Peyer's patch (tissue), 4 donors: ENCODE data around the gene CD6. TPM values are rescaled to one million over a fixed set of nuclear protein-coding genes. Genes with fewer than 3 reads are reported as not detected.

ENCODE experiments used
- DNase-seq, 3 donors: peaks; one replicate each; pipeline ENCODE4 v3.0.0-alpha.2; 2017 to 2019
- H3K27ac ChIP-seq, 4 donors: fragments of 200-600 bp; sonication (generic); one replicate each; pipeline ENCODE4 v1.5.1; 2016 to 2019
- H3K27me3 ChIP-seq, 2 donors: fragments of 200-600 bp; sonication (generic); one replicate each; pipeline ENCODE4 v1.5.1; 2019
- H3K36me3 ChIP-seq, 3 donors: fragments of 200-600 bp; sonication (generic); one replicate each; pipeline ENCODE4 v1.5.1; 2016 to 2019
- H3K4me1 ChIP-seq, 4 donors: fragments of 200-600 bp; sonication (generic); one replicate each; pipeline ENCODE4 v1.5.1; 2016 to 2019
- H3K4me3 ChIP-seq, 4 donors: fragments of 200-600 bp; sonication (generic); 1 replicate in 3 of 4; 2 replicates in 1 of 4; pipeline ENCODE4 v1.5.1; 2016 to 2019; ENCODE audit warnings: mild to moderate bottlenecking in 1 of 4
- H3K9me3 ChIP-seq, 4 donors: fragments of 200-600 bp; sonication (generic); one replicate each; pipeline ENCODE4 v1.5.1; 2016 to 2019; ENCODE audit warnings: mild to moderate bottlenecking in 1 of 4
- POLR2A ChIP-seq, 2 donors: fragments of 450-650 bp; IDR thresholded peaks; one replicate each; pipeline ENCODE4 v1.5.1; 2017; ENCODE audit warnings: antibody characterized with exemption in 2 of 2, mild to moderate bottlenecking in 2 of 2, moderate library complexity in 2 of 2
- total RNA-seq, 4 donors: library from RNA; depleted of rRNA; stranded (reverse); fragments of >200 nt; gene quantifications; one replicate each; pipeline ENCODE4 v1.1.0, GENCODE V29; 2016
- TF ChIP-seq, protein P1 (sequence below), 6 experiments: fragments of 450-650 bp in 4 of 6; fragments of 200-600 bp in 2 of 6; sonication (generic) in 1 of 6; IDR thresholded peaks; one replicate each; pipeline ENCODE4 v1.5.1; 2017 to 2019; ENCODE audit warnings: antibody characterized with exemption in 6 of 6, mild to moderate bottlenecking in 3 of 6, moderate library complexity in 1 of 6

Gene CD6
- total RNA-seq, 4 donors from 2014 or later, result 3.3 to 15.7 (median 4.7) TPM

DNA sequence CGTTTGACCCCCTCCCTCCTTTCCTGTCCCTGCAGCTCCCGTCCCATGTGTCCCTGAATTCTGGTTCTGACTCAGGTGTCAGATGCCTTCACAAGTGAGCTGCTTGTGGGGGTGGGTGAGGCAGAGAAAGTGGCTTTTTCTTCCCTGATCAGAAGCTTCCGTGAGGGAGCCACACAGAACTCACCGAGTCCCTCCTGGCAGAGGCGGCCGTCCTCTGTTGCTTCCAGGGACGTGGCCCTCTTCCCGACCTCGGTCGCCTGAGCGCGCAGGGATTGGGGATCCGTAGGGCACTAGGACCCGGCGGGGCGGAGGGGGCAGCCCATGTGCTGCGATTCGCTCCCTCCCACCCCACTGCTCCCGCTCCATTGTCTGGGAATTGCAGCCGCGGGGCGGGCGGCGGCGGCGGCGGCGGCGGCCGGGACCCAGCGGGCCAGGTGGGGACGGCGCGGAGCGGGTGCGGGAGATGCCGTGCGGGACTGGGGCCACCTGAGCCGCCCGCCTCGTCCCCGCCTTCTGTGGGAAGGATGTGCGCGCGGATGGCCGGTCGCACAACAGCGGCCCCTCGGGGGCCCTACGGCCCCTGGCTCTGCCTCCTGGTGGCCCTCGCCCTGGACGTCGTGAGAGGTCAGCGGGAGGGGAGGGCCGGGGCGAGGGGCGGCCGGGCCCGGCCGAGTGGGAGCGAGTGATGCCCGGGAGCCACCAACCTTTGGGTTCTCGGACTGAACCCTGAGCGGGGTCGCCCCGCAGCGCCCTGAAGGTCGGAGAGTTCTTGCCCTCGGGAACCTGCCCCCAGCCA, 47.2 kb upstream of the CD6 start, which contains the start of gene TMEM132A:
Gene TMEM132A (plus strand): TSS at position 351 of the 796 bp plus-strand sequence. CDS start 174 bp downstream, at position 525.
- Histone ChIP-seq H3K27ac (peak within 1 kb of the TSS in 1 of 4 donors; percentile 70), H3K9me3 (no peaks in the 10 kb centered on the region), H3K27me3 (peaks cover 0 to 10% of the 10 kb centered on the region in 2 donors), H3K4me3 (peak within 1 kb of the TSS; percentile 50 to 80 (median 74)), H3K36me3 (peaks cover 0 to 36% (median 0%) of the 10 kb centered on the region in 3 donors), H3K4me1 (peaks cover 2 to 23% (median 9%) of the 10 kb centered on the region in 4 donors)
- TF ChIP-seq, protein P1, sequence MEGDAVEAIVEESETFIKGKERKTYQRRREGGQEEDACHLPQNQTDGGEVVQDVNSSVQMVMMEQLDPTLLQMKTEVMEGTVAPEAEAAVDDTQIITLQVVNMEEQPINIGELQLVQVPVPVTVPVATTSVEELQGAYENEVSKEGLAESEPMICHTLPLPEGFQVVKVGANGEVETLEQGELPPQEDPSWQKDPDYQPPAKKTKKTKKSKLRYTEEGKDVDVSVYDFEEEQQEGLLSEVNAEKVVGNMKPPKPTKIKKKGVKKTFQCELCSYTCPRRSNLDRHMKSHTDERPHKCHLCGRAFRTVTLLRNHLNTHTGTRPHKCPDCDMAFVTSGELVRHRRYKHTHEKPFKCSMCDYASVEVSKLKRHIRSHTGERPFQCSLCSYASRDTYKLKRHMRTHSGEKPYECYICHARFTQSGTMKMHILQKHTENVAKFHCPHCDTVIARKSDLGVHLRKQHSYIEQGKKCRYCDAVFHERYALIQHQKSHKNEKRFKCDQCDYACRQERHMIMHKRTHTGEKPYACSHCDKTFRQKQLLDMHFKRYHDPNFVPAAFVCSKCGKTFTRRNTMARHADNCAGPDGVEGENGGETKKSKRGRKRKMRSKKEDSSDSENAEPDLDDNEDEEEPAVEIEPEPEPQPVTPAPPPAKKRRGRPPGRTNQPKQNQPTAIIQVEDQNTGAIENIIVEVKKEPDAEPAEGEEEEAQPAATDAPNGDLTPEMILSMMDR (IDR thresholded peaks at IDR 0.05), result no peak
- TF ChIP-seq POLR2A (IDR thresholded peaks at IDR 0.05), result no peak
- DNase-seq, result peak; percentile 46 to 78 (median 77)

DNA sequence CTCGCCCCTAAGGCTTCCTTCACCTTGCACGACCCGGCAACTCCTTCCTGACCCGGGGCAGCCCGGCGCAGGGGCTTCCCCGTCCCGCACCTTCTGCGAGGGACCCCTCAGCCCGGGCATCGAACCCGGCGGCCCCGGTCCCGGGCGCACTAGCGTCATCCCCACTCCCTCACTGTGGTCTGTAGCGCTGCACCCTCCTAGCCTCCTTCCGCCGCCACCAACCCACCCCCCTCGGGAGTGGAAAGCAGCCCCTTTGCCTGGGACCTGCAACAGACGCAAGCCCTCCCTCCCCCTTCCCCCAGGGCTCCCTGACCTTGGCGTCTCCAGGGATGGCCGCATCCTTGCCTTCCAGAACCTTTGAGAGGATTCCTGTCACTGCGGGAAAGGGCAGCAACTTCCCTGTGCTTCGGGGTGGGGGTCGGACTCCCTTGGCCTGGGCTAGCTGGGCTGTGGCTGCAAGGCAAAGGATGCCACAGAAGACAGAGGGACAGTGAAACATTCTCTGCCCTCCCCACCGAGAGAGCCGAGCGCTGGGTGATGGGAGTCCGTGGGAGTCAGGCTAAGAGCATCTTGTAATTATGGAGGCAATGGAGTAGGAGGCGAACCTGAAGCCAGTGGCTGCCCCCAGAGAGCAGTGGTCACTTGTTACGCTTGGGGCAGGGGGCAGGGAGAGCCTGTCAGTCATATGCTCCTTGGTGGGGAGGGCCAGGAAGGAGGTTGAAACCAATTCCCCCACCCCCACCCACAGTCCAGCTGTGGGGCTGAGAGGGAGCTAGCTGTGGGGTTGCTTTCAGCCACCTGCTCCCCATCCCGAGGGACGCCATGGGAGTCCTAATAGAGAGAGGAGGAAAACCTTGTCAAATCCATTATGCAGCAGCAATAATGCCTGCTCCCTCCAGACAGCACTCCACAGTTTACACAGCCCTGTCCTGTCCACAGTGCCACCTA, 46.3 kb upstream of the CD6 start:
- H3K36me3 ChIP-seq, result peaks cover 0 to 29% (median 0%) of the 10 kb centered on the region in 3 donors
- peaks cover 0 to 10% of the 10 kb centered on the region in 2 donors for H3K27me3 ChIP-seq
- H3K4me1 ChIP-seq, result peaks cover 0 to 23% (median 7%) of the 10 kb centered on the region in 4 donors
- H3K9me3 ChIP-seq, result no peaks in the 10 kb centered on the region
- H3K27ac ChIP-seq, result peak overlapping the region in 1 of 4 donors; percentile 70
- peak in 1 of 3 donors; percentile 44 for DNase-seq
- TF ChIP-seq POLR2A (IDR thresholded peaks at IDR 0.05), result no peak
- TF ChIP-seq, protein P1 (IDR thresholded peaks at IDR 0.05), result no peak
- H3K4me3 ChIP-seq, result peak overlapping the region; percentile 50 to 80 (median 74)

DNA sequence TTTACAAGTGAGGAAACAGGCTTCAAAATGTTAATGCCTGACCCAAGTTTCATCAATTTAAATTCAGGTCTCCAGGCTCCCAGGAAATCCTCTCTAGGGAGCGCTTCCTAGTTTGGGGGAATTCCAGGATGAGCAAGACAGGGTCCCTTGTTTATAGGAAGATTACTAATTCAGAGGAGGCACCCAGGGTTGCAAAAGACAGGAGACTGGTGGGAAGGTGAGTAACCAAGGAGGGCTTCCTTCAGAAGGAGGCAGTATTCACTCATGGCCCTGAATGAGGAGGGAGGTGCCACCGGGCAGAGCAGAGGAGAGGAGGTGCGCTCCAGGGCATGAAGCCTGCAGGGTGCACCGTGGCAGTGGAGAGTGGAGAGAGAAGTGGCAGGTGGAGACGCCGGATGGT, 45.6 kb upstream of the CD6 start:
- Histone ChIP-seq H3K4me3 (no peak overlapping the region), H3K4me1 (peaks cover 0 to 23% (median 7%) of the 10 kb centered on the region in 4 donors), H3K27me3 (peaks cover 0 to 10% of the 10 kb centered on the region in 2 donors), H3K27ac (no peak overlapping the region), H3K36me3 (peaks cover 0 to 22% (median 0%) of the 10 kb centered on the region in 3 donors), H3K9me3 (no peaks in the 10 kb centered on the region)
- DNase-seq, result peak in 1 of 3 donors; percentile 33
- TF ChIP-seq, protein P1 (IDR thresholded peaks at IDR 0.05), result no peak
- no peak for TF ChIP-seq POLR2A (IDR thresholded peaks at IDR 0.05)

DNA sequence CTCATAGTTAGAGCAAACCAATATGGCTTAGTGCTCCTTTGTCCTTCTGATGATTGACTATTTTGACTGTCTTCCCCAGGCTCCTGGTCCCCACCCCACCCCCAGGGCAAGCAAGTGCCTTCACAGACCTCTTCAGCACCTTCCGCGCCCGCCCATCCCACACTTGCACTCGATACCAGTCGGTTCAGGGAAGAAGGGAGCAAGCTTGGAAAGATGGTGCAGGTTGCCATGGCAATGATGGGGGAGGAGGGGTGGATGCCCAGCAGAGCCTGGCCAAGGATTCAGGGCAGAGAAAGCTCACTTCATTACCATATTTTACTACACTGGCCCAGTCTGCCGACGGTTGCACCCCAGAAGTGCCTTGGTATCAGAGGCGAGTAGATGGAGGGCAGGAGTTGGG, 45.0 kb upstream of the CD6 start:
- Histone ChIP-seq H3K4me3 (no peak overlapping the region), H3K9me3 (no peaks in the 10 kb centered on the region), H3K27ac (no peak overlapping the region), H3K4me1 (peaks cover 3 to 23% (median 9%) of the 10 kb centered on the region in 4 donors), H3K36me3 (peaks cover 0 to 16% (median 0%) of the 10 kb centered on the region in 3 donors), H3K27me3 (peaks cover 0 to 10% of the 10 kb centered on the region in 2 donors)
- peak in 1 of 3 donors; percentile 34 for DNase-seq
- TF ChIP-seq, protein P1 (IDR thresholded peaks at IDR 0.05), result no peak
- TF ChIP-seq POLR2A (IDR thresholded peaks at IDR 0.05), result no peak

DNA sequence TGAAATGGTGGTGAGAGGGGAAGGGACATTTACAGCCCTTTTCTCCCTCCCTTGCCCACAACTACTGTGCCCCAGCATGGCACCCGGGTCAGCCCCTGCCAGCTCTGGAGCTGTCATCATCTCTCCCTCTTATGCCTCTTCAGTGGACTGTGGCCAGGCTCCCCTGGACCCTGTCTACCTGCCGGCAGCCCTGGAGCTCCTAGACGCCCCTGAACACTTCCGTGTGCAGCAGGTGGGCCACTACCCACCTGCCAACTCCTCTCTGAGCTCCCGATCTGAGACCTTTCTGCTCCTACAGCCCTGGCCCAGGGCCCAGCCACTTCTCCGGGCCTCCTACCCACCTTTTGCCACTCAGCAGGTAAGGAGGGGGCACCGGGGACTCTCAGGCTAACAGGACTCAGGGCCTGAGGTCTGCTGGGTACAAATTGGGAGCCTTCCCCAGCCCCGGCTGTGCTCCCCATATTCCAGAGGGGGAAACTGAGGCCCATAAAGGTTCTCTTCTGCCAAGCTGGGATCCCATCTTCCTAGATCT, 44.4 kb upstream of the CD6 start:
- TF ChIP-seq POLR2A (IDR thresholded peaks at IDR 0.05), result no peak
- TF ChIP-seq, protein P1 (IDR thresholded peaks at IDR 0.05), result no peak
- Histone ChIP-seq H3K9me3 (no peaks in the 10 kb centered on the region), H3K4me1 (peaks cover 5 to 23% (median 11%) of the 10 kb centered on the region in 4 donors), H3K27ac (no peak overlapping the region), H3K36me3 (peaks cover 0 to 9% (median 0%) of the 10 kb centered on the region in 3 donors), H3K27me3 (peaks cover 0 to 10% of the 10 kb centered on the region in 2 donors), H3K4me3 (no peak overlapping the region)
- peak in 1 of 3 donors; percentile 20 for DNase-seq
